ENCODE data around the gene HOXB1.

The HOXB1 gene

DNA sequence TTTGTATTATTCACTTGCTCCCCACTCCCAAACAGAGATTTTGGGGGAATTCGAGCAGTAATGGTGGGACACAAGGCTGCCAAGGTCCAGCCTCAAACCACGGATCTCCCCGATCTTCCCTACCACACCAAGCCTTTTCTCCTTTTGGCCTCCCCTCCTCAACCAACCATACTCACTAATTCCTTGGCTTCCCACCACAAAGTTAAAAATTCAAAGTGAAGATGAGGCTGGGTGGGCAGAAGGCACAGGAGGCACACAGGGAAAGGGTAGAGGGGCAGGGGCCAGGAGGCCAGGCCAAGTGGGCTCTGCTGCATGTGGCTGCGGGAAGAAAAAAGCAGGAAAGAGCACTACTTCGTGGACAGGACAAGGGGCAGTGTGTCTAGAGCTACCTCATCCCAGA, 32.1 kb upstream of the HOXB1 start:
- Histone ChIP-seq H3K4me1 (ENCODE audit: insufficient read depth, insufficient read length) (peaks cover 3% of the 10 kb centered on the region), H3K36me3 (ENCODE audit: insufficient read depth, insufficient read length, low read length) (no peaks in the 10 kb centered on the region), H3K9ac (ENCODE audit: insufficient read length, low read depth) (no peak overlapping the region), H3K27me3 (ENCODE audit: insufficient read depth, insufficient read length) (peaks cover 100% of the 10 kb centered on the region), H3K4me3 (ENCODE audit: insufficient read length, low read depth) (no peak overlapping the region), H3K9me3 (ENCODE audit: insufficient read depth, low read length) (peaks cover 11% of the 10 kb centered on the region; the same call in 1 of the 2 replicates)
- DNase-seq (ENCODE audit: low read depth, low spot score): no peak
- TF ChIP-seq YY1 (IDR thresholded peaks at IDR 0.05; ENCODE audit: insufficient read depth, insufficient read length) (no peak), SUZ12 (IDR thresholded peaks at IDR 0.05; ENCODE audit: extremely low read depth, insufficient read depth, insufficient read length) (peak; percentile 67)

DNA sequence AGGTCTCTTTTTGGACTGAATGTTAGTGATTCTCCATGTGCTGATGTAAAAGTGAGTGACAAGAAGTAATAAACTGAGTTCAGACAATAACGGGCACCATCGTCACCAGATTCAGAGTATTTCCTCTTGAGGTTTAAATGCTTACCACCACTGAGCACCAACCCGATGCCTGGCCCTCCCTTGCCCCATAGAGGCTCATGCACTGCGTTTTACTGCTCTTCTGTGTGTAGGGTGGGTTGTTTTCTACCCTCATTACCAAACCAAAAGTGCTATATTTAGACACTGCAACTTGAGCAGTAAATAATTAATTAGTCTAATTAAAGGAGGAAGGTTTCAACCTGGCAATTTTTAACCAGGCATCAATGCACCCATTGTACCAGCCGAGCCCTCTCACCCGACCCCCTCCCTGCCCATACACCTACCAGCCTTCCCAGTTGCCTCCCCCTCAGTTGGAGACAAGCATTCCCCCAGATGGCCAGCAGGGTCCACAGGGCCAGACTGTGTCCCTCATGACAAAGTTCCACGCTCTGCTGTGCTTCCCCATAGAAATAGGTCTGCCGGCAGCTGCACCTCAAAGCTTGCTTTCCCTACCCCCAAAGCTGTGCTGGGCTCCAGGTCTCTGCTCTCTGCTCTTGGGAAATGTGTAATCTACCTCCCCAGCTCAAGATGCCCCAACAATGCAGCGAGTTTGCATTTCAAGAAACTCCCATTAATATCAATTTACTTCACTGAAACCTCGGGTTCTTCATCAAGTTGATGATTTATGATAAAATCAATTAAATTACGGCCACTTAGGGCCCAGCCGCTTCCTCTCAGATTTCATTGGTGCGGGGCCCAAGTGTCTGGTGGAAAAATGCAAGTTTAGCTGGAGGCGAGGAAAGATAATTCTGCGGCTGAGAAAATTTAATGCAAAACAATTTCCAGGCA, 31.3 kb upstream of the HOXB1 start:
- Histone ChIP-seq H3K4me1 (ENCODE audit: insufficient read depth, insufficient read length) (peaks cover 3% of the 10 kb centered on the region), H3K9ac (ENCODE audit: insufficient read length, low read depth) (no peak overlapping the region), H3K9me3 (ENCODE audit: insufficient read depth, low read length) (peaks cover 8% of the 10 kb centered on the region; the same call in 1 of the 2 replicates), H3K27me3 (ENCODE audit: insufficient read depth, insufficient read length) (peaks cover 100% of the 10 kb centered on the region), H3K4me3 (ENCODE audit: insufficient read length, low read depth) (no peak overlapping the region), H3K36me3 (ENCODE audit: insufficient read depth, insufficient read length, low read length) (no peaks in the 10 kb centered on the region)
- TF ChIP-seq YY1 (IDR thresholded peaks at IDR 0.05; ENCODE audit: insufficient read depth, insufficient read length) (no peak), ZNF274 (IDR thresholded peaks at IDR 0.05; ENCODE audit: low read depth, low read length) (no peak), SUZ12 (IDR thresholded peaks at IDR 0.05; ENCODE audit: extremely low read depth, insufficient read depth, insufficient read length) (no peak)
- no peak for DNase-seq (ENCODE audit: low read depth, low spot score)

DNA sequence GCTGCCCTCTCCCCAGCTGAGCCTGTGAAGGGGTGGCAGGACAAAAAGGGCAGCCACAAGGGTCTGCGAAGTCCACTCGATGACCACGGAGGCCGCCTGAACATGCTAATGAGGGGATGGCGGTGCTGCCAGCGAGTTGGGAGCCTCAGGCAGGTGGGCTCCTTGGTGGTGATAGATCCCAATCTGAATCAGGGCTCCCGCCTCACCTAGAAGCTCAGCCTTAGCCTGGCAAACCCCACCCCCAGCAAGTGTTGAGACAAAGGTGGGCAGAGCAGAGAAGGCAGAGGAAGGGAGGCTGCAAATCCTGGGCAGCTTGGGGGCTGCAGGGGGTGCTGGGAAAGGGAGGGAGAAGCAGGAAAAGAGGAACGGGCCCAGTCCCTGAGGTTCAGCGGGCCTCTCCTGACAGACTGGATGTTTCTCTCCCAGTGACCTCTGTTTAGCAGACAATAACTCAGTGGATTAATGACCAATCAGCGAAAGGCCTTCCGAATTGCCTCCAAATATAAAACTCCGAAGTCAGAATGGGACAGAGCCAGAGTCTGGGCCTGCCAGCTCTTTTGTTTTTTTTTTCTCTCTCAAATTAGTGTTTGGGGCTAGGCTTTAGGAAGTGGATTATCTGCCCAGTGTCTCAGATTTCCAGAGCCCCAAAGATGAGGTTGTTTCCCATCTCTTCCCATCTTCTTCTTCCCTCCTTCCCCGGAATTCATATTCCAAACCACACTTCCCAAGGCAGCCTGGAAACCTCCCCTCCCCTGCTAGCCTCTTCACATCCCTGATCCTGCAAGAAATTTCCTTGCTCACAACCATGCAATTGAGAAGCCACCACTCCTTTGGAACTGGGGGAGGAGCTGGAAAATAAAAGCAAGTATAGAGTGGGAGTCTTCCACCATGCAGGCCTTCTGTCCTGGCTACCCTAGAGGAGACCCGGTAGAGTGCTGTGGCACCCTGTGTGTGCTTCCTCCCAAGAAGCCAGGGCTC, 29.3 kb upstream of the HOXB1 start:
- no peak for DNase-seq (ENCODE audit: low read depth, low spot score)
- TF ChIP-seq SUZ12 (IDR thresholded peaks at IDR 0.05; ENCODE audit: extremely low read depth, insufficient read depth, insufficient read length) (no peak), ZNF274 (IDR thresholded peaks at IDR 0.05; ENCODE audit: low read depth, low read length) (no peak), YY1 (IDR thresholded peaks at IDR 0.05; ENCODE audit: insufficient read depth, insufficient read length) (no peak)
- Histone ChIP-seq H3K4me3 (ENCODE audit: insufficient read length, low read depth) (no peak overlapping the region), H3K9me3 (ENCODE audit: insufficient read depth, low read length) (no peaks in the 10 kb centered on the region), H3K27me3 (ENCODE audit: insufficient read depth, insufficient read length) (peaks cover 98% of the 10 kb centered on the region), H3K4me1 (ENCODE audit: insufficient read depth, insufficient read length) (peaks cover 3% of the 10 kb centered on the region), H3K36me3 (ENCODE audit: insufficient read depth, insufficient read length, low read length) (no peaks in the 10 kb centered on the region), H3K9ac (ENCODE audit: insufficient read length, low read depth) (no peak overlapping the region)

DNA sequence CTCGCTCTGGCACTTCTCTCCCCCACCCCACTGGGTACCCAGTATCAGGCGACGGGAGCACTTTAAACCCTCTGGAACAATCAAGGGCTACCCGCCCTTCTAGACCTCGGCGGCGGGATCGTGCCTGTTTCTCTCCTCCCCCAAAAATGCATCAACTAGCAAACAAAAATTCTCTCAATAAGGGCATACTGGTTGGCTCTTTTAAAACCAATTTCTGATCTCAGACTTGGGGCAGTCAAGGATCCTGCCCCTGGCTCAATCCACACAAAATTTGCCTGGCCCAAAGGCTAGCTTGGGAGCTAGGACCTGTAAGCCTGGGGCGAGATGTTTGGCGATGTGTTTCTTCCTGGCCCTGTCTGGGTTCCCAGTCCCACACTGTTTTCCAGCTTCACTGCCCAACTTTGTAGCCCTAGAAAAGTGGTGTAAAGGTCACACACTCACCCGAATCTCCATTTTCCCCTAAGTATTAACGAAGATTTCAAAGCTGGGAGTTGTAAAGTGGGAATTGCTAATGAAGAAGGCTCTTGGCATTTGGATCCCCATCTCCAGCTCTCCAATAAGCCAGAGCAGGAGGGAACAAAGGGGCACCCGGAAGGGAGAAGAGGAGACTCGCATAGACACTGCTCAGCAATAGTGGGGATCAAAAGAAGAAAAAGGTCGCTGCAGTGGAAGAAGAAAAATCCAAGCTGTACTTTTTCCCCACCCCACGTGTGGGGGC, 28.5 kb upstream of the HOXB1 start:
- no peak overlapping the region for H3K4me3 ChIP-seq (ENCODE audit: insufficient read length, low read depth)
- peaks cover 3% of the 10 kb centered on the region for H3K4me1 ChIP-seq (ENCODE audit: insufficient read depth, insufficient read length)
- no peak overlapping the region for H3K9ac ChIP-seq (ENCODE audit: insufficient read length, low read depth)
- H3K9me3 ChIP-seq (ENCODE audit: insufficient read depth, low read length): no peaks in the 10 kb centered on the region
- DNase-seq (ENCODE audit: low read depth, low spot score): no peak
- H3K27me3 ChIP-seq (ENCODE audit: insufficient read depth, insufficient read length): peaks cover 98% of the 10 kb centered on the region
- H3K36me3 ChIP-seq (ENCODE audit: insufficient read depth, insufficient read length, low read length): no peaks in the 10 kb centered on the region
- TF ChIP-seq ZNF274 (IDR thresholded peaks at IDR 0.05; ENCODE audit: low read depth, low read length) (no peak), SUZ12 (IDR thresholded peaks at IDR 0.05; ENCODE audit: extremely low read depth, insufficient read depth, insufficient read length) (peak; percentile 90), YY1 (IDR thresholded peaks at IDR 0.05; ENCODE audit: insufficient read depth, insufficient read length) (no peak)

DNA sequence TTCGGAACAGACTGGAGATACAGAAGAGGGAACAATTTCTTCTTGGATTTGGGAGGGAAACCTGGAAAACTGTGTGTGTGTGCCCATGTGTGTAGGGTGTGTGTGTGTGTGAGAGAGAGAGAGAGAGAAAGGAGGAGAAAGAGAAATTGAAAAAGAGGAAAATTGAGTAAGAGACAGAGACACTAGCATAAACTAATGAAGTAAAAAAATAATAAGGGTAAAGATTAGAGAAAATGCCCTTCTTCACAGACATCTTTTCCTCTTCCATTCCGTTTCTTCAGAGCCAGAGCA, 28.0 kb upstream of the HOXB1 start:
- H3K4me3 ChIP-seq (ENCODE audit: insufficient read length, low read depth): no peak overlapping the region
- TF ChIP-seq ZNF274 (IDR thresholded peaks at IDR 0.05; ENCODE audit: low read depth, low read length): no peak
- TF ChIP-seq SUZ12 (IDR thresholded peaks at IDR 0.05; ENCODE audit: extremely low read depth, insufficient read depth, insufficient read length): no peak
- no peak for TF ChIP-seq YY1 (IDR thresholded peaks at IDR 0.05; ENCODE audit: insufficient read depth, insufficient read length)
- DNase-seq (ENCODE audit: low read depth, low spot score): no peak
- H3K36me3 ChIP-seq (ENCODE audit: insufficient read depth, insufficient read length, low read length): no peaks in the 10 kb centered on the region
- H3K27me3 ChIP-seq (ENCODE audit: insufficient read depth, insufficient read length): peaks cover 98% of the 10 kb centered on the region
- peaks cover 3% of the 10 kb centered on the region for H3K4me1 ChIP-seq (ENCODE audit: insufficient read depth, insufficient read length)
- no peaks in the 10 kb centered on the region for H3K9me3 ChIP-seq (ENCODE audit: insufficient read depth, low read length)
- no peak overlapping the region for H3K9ac ChIP-seq (ENCODE audit: insufficient read length, low read depth)

DNA sequence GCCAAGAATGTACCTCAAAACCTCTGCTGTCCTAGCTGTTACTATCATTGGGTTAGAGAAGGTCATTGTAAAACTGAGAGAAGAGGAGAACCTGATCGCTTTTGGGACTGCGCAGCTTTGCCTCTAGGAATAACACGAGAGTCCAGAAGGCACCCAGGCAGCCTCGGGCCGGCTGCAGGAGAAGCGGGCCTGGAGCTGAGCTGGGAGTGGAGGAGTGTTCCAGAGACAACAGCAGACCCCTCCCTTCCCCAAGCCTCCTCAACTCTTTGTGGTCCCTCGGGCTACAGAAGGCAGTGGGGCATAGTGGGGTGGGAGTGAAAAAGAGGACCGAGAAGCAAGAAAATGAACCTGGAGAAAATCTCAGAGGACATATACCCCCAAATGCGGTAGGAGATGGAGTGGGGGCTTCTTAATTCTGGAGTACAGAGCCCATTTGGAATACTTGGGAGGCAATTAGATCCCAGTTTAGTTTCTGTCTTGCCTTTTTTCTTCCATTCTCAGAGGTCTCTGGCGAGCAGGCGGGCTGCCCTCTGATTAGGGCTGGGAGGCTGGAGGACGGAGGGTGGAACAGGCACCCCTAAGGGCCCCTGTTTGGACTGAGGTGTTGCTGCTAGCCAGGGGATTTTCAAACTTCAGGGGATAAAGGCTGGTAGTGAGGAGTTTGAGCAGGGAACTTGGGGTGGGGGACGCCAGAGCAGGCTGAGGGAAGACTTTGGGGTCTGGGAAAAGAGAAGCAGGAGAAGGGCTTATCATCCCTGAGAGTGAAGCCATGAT, 27.4 kb upstream of the HOXB1 start:
- no peak for TF ChIP-seq SUZ12 (IDR thresholded peaks at IDR 0.05; ENCODE audit: extremely low read depth, insufficient read depth, insufficient read length)
- TF ChIP-seq ZNF274 (IDR thresholded peaks at IDR 0.05; ENCODE audit: low read depth, low read length): no peak
- TF ChIP-seq YY1 (IDR thresholded peaks at IDR 0.05; ENCODE audit: insufficient read depth, insufficient read length): no peak
- no peak for DNase-seq (ENCODE audit: low read depth, low spot score)
- Histone ChIP-seq H3K4me3 (ENCODE audit: insufficient read length, low read depth) (no peak overlapping the region), H3K36me3 (ENCODE audit: insufficient read depth, insufficient read length, low read length) (no peaks in the 10 kb centered on the region), H3K9ac (ENCODE audit: insufficient read length, low read depth) (no peak overlapping the region), H3K4me1 (ENCODE audit: insufficient read depth, insufficient read length) (peaks cover 3% of the 10 kb centered on the region), H3K9me3 (ENCODE audit: insufficient read depth, low read length) (no peaks in the 10 kb centered on the region), H3K27me3 (ENCODE audit: insufficient read depth, insufficient read length) (peaks cover 98% of the 10 kb centered on the region)

Data from NT2/D1 (cell line).